OCI-LY7 (cell line): ENCODE results near the gene DPY19L3. TPM values are rescaled to one million over a fixed set of nuclear protein-coding genes. Genes with fewer than 3 reads are reported as not detected.

Experiments used
- BruUV-seq: library from RNA; stranded (reverse); fragments of 400-500 nt; replicated peaks from 2 replicates; lab custom pipeline; 2021; lab: Mats Ljungman, UMichigan
- CTCF ChIA-PET: fragments of 300-600 bp; sonication (Branson Sonifier 250); formaldehyde crosslinking; loops from one replicate; lab custom pipeline; 2022; ENCODE audit warnings: antibody characterized with exemption; ENCODE audit not compliant: unreplicated experiment; lab: Charles Lee
- POLR2A ChIA-PET: fragments of 300-600 bp; sonication (Branson Sonifier 250); formaldehyde crosslinking; loops from one replicate; lab custom pipeline; 2022; ENCODE audit warnings: antibody characterized with exemption; lab: Charles Lee
- DNase-seq: peaks from one replicate; pipeline ENCODE4 v3.0.0-alpha.2; 2015; ENCODE audit warnings: low spot score
- H2AFZ ChIP-seq: fragments of 200-600 bp; sonication (generic), shearing (Covaris generic); 2 replicates; pipeline ENCODE4 v1.6.1; 2014; ENCODE audit warnings: mild to moderate bottlenecking, antibody characterized with exemption, low read length, moderate library complexity
- H3K27ac ChIP-seq: fragments of 200-600 bp; sonication (generic); 2 replicates; pipeline ENCODE4 v1.5.1; 2014; ENCODE audit warnings: mixed run types, low read depth, mild to moderate bottlenecking, moderate library complexity, low read length, inconsistent platforms; ENCODE audit not compliant: poor library complexity, severe bottlenecking
- H3K36me3 ChIP-seq: fragments of 200-600 bp; sonication (generic); 2 replicates; pipeline ENCODE4 v1.6.1; 2014; ENCODE audit warnings: mild to moderate bottlenecking, antibody characterized with exemption, low read length, moderate library complexity, mixed read lengths; ENCODE audit not compliant: insufficient read depth
- H3K4me1 ChIP-seq: fragments of 200-600 bp; sonication (generic); 2 replicates; pipeline ENCODE4 v1.5.1; 2014; ENCODE audit warnings: mild to moderate bottlenecking, low read length; ENCODE audit not compliant: insufficient read depth, poor library complexity, severe bottlenecking
- H3K4me2 ChIP-seq: fragments of 200-600 bp; sonication (generic); 2 replicates; pipeline ENCODE4 v1.6.1; 2014; ENCODE audit warnings: mild to moderate bottlenecking, low read length
- H3K4me3 ChIP-seq: fragments of 200-600 bp; sonication (generic); 2 replicates; pipeline ENCODE4 v1.5.1; 2014; ENCODE audit warnings: mild to moderate bottlenecking, low read depth, low read length; ENCODE audit not compliant: poor library complexity, severe bottlenecking
- H3K79me2 ChIP-seq: fragments of 200-600 bp; sonication (generic); 2 replicates; pipeline ENCODE4 v1.6.1; 2016; ENCODE audit warnings: low read depth, mild to moderate bottlenecking, low read length, moderate library complexity, mixed read lengths; ENCODE audit not compliant: insufficient read depth
- H3K9me2 ChIP-seq: fragments of 200-600 bp; sonication (generic); 2 replicates; pipeline ENCODE4 v1.6.1; 2016; ENCODE audit warnings: mild to moderate bottlenecking, low read length, mixed read lengths; ENCODE audit not compliant: insufficient read depth
- H3K9me3 ChIP-seq: fragments of 200-600 bp; sonication (generic); 2 replicates; pipeline ENCODE4 v1.6.1; 2014; ENCODE audit warnings: mild to moderate bottlenecking, mixed run types, low read length, mixed read lengths
- H4K20me1 ChIP-seq: fragments of 200-600 bp; sonication (generic); 2 replicates; pipeline ENCODE4 v1.6.1; 2014; ENCODE audit warnings: mild to moderate bottlenecking, antibody characterized with exemption, low read length, moderate library complexity, mixed read lengths; ENCODE audit not compliant: insufficient read depth
- CTCF ChIP-seq: fragments of 200-600 bp; sonication (generic); conservative IDR thresholded peaks from 2 replicates; pipeline ENCODE4 v1.5.1; 2014; ENCODE audit warnings: mild to moderate bottlenecking, antibody characterized with exemption, low read length, moderate library complexity, mixed read lengths
- EZH2phosphoT487 ChIP-seq: fragments of 200-600 bp; sonication (generic); IDR thresholded peaks from 2 replicates; pipeline ENCODE4 v1.6.1; 2018; ENCODE audit warnings: low read depth, borderline replicate concordance, mild to moderate bottlenecking, mixed run types, antibody characterized with exemption, low read length, moderate library complexity, mixed read lengths
- intact Hi-C: fragments of 100-400 bp; cut with micrococcal nuclease; formaldehyde crosslinking; loops from one replicate; pipeline ENCODE4 v1.10.0; 2022; ENCODE audit not compliant: unreplicated experiment
- total RNA-seq, 2 experiments: library from RNA; depleted of rRNA in 1 of 2; stranded (reverse); fragments of >200 nt in 1 of 2; shearing (Covaris generic) in 1 of 2; gene quantifications; 2 replicates each; pipeline ENCODE4 v1.2.3, GENCODE V29; 2014 to 2022

DPY19L3 gene
- total RNA-seq, 2 experiments from 2014 or later: 31.3 to 39.0 TPM

DNA sequence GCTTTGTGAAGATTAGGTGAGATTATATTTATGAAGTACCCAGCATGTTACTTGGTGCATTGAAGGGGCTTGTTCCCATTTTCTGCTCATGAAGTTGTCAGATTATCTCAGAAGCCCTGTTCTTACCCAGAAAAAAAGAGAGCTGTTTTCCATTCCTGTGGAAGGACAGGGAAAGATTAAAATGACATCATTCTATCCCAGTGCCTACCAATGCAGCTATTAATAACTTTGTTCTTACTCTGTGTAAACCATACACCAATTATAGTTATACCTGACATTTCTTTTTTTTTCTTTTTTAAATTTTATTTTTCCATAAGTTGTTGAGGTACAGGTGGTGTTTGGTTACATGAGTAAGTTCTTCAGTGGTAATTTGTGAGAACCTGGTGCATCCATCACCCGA is 41.5 kb upstream of the DPY19L3 start:
- POLR2A ChIA-PET: no interaction called here
- H3K9me2 ChIP-seq: no peaks in the 10 kb centered on the region
- H3K79me2 ChIP-seq: peaks cover 52% of the 10 kb centered on the region; the same call in 1 of the 2 replicates
- no peak overlapping the region for H3K4me2 ChIP-seq
- TF ChIP-seq EZH2phosphoT487: no peak
- no peak for TF ChIP-seq CTCF
- H3K36me3 ChIP-seq: peaks cover 94% of the 10 kb centered on the region
- intact Hi-C loops: no loop called here
- no peak overlapping the region for H3K27ac ChIP-seq
- no peak overlapping the region for H3K4me3 ChIP-seq
- CTCF ChIA-PET: no interaction called here
- no peaks in the 10 kb centered on the region for H3K9me3 ChIP-seq
- H3K4me1 ChIP-seq: no peaks in the 10 kb centered on the region
- no peak for DNase-seq
- no peak overlapping the region for H2AFZ ChIP-seq
- BruUV-seq: no TSS peak
- peaks cover 2% of the 10 kb centered on the region; the same call in 1 of the 2 replicates for H4K20me1 ChIP-seq

DNA sequence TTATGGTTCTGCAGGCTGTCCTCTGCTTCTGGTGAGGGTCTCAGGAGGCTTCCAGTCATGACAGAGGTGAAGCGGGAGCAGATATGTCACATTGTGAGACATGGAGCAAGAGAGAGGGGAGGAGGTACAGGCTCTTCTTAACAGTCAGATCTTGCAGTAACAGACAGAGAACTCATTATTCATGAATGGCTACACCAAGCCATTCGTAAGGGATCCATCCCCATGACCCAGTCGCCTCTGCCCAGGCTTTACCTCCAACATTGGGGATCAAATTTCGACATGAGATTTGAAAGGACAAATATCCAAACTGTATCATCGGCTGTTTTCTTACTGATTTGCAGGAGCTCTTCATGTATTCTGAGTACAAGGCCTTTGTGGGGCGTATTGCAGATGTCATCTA is 38.5 kb upstream of the DPY19L3 start:
- Histone ChIP-seq H3K9me3 (no peaks in the 10 kb centered on the region), H3K4me2 (no peak overlapping the region), H4K20me1 (peaks cover 5% of the 10 kb centered on the region; the same call in 1 of the 2 replicates), H3K27ac (no peak overlapping the region), H3K4me3 (no peak overlapping the region), H3K9me2 (no peaks in the 10 kb centered on the region), H3K36me3 (peaks cover 96% of the 10 kb centered on the region), H3K4me1 (no peaks in the 10 kb centered on the region), H2AFZ (no peak overlapping the region), H3K79me2 (peaks cover 72% of the 10 kb centered on the region; the same call in 1 of the 2 replicates)
- POLR2A ChIA-PET: interaction anchor here (1.8 kb wide), 1 partner anchor 9 kb away, joined by 7 read pairs; no protein-coding TSS in a partner anchor
- CTCF ChIA-PET: no interaction called here
- intact Hi-C loops: no loop called here
- BruUV-seq: no TSS peak
- TF ChIP-seq CTCF (no peak), EZH2phosphoT487 (no peak)
- DNase-seq: no peak

DNA sequence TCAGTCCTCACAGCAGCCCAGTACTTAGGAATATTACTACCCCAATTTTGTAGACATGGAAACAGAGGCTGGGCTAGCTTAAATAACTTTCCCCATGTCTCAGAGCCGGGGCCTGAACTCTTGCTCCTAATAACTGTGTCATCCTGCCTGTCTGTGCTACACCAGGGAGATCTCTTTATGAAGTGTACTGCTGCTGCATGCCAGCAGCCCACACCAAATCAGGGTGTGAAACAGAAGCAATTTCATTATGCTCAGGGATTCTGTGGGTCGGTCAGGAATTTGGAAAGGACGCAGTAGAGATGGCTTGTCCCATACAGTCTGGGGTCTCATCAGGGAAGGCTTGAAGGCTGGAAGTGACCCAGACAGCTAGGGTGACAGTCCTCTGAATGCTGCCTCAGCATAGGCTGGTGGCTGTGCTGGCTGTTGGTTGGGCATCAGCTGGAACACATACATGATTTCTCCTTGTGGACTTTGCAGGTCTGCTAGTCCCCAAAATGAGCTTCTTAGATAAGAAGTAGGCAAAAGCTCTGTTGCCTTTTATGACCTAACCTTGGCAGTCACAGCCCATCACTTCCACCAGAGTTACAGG is 37.5 kb upstream of the DPY19L3 start:
- peaks cover 96% of the 10 kb centered on the region for H3K36me3 ChIP-seq
- ChIA-PET POLR2A (interaction anchor here (1.8 kb wide), 1 partner anchor 10 kb away, joined by 7 read pairs; no protein-coding TSS in a partner anchor), CTCF (no interaction called here)
- no TSS peak for BruUV-seq
- H3K27ac ChIP-seq: no peak overlapping the region
- no peaks in the 10 kb centered on the region for H3K9me2 ChIP-seq
- no peaks in the 10 kb centered on the region for H3K4me1 ChIP-seq
- TF ChIP-seq CTCF (no peak), EZH2phosphoT487 (no peak)
- no peak overlapping the region for H2AFZ ChIP-seq
- H3K4me2 ChIP-seq: no peak overlapping the region
- DNase-seq: no peak
- no peak overlapping the region for H3K4me3 ChIP-seq
- no peaks in the 10 kb centered on the region for H3K9me3 ChIP-seq
- peaks cover 5% of the 10 kb centered on the region; the same call in 1 of the 2 replicates for H4K20me1 ChIP-seq
- H3K79me2 ChIP-seq: peaks cover 69% of the 10 kb centered on the region; the same call in 1 of the 2 replicates
- intact Hi-C loops: no loop called here
